AG10803 (cell line): Measurements from ENCODE around the gene CATSPERZ.
A peak's percentile ranks its signal among the peaks of the same experiment; 100 is the strongest.

Experiments
- DNase-seq: peaks from one replicate; pipeline ENCODE4 v3.0.0; 2010; ENCODE audit warnings: low read depth
- H3K4me3 ChIP-seq: 2 replicates; pipeline ENCODE4 v1.5.1; 2011; ENCODE audit warnings: mild to moderate bottlenecking, low read length, control low read depth
- TF ChIP-seq, protein P1 (sequence below): conservative IDR thresholded peaks from 2 replicates; pipeline ENCODE4 v1.5.1; 2011; ENCODE audit warnings: mild to moderate bottlenecking, low read length, control low read depth, inconsistent platforms

CATSPERZ gene

DNA sequence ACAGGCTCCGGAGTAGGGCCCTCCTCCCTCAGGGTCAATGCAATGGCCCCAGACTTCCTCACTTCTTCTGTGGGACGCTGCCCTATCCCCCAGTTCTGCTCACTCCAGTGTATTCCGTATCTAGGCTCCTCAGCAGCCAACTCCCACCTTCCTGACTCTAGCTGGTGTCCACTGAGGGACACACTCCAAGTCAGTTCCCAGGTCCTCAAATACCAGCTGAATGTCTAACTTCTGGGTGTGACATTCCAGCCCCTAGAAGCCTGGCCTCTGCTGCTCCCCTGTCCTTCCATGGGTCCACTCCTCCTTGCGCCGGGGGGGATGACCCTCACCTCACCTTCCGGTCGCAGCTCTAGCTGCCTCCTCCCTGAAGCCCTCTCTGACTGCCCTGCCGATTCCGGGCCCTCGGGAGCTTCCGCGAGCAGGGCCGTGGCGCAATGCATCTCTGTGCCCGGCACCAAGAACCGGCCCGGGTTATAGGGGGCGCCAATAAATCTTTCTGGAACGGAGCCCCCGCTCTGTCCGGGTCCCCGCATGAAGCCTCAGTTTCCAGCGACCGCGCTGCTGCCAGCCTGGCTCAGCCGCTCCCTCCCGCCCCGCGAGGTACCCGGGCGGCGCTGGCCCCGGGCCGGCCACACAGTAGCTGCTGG lies 31.1 kb upstream of the CATSPERZ start:
- peak overlapping the region; percentile 71 for H3K4me3 ChIP-seq
- TF ChIP-seq, protein P1, sequence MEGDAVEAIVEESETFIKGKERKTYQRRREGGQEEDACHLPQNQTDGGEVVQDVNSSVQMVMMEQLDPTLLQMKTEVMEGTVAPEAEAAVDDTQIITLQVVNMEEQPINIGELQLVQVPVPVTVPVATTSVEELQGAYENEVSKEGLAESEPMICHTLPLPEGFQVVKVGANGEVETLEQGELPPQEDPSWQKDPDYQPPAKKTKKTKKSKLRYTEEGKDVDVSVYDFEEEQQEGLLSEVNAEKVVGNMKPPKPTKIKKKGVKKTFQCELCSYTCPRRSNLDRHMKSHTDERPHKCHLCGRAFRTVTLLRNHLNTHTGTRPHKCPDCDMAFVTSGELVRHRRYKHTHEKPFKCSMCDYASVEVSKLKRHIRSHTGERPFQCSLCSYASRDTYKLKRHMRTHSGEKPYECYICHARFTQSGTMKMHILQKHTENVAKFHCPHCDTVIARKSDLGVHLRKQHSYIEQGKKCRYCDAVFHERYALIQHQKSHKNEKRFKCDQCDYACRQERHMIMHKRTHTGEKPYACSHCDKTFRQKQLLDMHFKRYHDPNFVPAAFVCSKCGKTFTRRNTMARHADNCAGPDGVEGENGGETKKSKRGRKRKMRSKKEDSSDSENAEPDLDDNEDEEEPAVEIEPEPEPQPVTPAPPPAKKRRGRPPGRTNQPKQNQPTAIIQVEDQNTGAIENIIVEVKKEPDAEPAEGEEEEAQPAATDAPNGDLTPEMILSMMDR = no peak
- DNase-seq = peak; percentile 51

DNA sequence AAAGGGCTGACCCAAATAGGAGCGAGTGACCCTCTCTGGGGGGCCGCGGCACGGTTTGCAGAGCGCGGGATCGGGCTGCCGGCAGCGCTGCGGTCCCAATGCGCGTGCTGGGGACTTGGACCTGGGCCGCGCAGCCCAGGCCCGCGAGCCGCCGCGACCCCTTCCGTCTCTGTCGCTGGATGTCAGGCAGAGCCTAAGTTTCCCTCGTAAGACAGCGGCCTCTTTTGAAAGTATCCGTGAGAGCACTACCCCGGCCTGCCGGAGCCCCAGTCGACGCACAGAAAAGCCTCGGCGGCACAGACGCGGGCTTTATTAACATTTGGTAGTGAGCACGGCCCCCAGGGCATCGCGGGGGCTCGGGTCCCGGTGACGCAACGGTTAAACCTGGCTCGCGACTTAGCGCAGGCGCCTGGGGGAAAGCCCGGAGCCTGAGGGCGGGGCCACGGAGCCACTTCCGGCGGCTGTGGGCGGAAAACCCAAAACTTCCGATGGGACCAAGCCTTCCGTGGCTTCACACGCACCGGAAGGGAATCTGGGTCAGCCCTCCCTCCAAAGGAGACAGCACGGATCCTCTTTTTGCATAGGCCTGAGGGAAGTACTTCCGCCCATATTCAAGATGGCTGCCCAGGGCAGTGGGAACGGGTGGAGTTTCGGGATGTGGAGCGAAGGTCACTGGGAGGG lies 30.5 kb upstream of the CATSPERZ start:
- peak; percentile 100 for DNase-seq
- TF ChIP-seq, protein P1 = no peak

DNA sequence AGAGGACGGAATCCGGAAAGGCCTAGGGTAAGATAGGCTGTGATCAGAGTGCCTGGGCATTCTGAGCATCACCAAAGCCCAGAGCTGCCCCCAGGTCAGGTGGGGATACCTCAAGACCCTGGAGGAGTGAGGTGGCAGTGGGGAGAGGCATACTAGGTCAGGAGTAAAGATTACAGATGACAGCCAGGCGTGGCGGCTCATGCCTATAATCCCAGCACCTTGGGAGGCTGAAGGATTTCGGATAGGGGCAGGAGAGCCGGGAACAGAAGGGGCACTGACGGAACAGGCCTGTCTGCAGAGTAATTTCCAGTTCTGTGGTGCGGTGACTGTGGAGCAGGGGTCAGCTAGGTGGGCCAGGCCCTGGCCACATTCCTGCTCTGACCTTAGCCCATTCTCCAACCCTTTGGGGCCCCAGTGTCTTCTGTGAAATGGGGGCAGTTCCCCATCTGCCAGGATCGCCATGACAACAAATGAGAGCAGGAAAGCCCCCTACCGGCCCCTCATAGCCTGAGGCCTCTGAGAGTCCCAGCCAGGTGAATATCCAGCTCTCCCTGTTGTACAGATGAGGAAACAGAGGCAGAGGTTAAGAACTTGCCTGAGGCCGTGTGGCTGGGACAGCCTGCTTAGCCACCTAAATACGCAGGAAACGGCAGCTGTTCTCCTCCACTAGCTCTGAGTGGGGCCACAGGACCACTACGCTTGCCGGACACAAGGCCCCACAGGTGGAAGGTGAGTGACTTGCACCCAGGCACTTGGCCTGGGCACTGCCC lies 24.9 kb upstream of the CATSPERZ start:
- H3K4me3 ChIP-seq = no peak overlapping the region
- TF ChIP-seq, protein P1 = no peak
- no peak for DNase-seq

More for the DNA sequence above, 30.5 kb upstream of the CATSPERZ start:
- peak overlapping the region; percentile 80 for H3K4me3 ChIP-seq

DNA sequence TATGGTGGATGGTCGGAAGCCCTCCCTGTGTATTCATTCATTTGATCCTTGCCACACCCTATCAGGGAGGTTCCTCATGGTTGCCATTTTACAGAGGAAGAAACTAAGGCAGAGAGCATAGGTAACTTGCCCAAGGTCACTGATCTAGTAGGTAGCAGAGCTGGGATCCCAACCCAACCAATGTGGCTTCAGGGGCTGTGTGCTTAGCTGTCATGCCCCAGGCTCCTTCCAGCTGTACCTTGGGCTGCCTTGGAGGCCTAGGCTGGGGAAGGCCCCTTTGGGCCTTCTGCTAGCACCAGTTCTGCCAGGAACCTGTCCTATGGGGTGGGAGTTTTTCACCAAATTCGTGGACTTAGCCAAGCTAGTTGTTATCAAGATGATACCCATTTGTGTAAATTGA lies 24.3 kb upstream of the CATSPERZ start:
- no peak for DNase-seq
- no peak overlapping the region for H3K4me3 ChIP-seq
- TF ChIP-seq, protein P1 = no peak

DNA sequence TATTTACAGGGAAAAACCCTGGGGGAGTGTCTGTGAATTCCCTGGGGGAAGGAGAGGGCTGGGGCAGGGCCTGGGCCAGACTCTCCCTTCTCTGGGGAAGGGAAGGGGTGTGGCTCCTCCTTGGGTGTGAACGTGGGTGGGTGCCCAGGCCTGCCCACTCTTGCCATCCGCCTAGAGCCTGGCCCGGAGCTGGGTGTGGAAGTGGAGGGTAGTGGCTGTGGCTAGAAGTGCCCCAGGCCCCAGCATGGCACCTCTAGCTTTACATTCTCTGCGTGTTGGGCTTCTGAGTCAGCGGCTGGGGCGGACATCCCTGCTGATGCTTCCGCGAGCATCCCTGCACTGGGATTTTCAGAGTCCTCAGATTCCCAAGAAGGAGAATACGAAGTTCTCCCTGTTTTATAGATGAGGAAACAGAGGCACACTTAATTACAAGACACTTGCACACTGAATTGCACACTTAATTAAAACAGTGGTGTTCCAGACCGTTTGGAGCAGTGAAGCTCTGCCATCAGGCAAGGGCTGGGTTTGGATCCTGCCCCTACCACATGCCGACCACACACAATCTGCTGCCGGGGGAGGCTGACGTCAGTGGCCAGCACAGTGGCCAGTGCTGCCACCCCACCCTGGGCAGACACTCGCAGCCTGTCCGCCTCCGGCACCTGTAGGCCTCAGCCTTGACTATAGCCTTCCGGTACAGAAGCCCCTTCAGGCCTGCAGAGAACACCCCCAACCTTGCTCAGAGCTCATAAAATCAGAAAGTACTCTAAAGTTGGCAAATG lies 23.3 kb upstream of the CATSPERZ start:
- no peak overlapping the region for H3K4me3 ChIP-seq
- DNase-seq = peak; percentile 80
- TF ChIP-seq, protein P1 = no peak

DNA sequence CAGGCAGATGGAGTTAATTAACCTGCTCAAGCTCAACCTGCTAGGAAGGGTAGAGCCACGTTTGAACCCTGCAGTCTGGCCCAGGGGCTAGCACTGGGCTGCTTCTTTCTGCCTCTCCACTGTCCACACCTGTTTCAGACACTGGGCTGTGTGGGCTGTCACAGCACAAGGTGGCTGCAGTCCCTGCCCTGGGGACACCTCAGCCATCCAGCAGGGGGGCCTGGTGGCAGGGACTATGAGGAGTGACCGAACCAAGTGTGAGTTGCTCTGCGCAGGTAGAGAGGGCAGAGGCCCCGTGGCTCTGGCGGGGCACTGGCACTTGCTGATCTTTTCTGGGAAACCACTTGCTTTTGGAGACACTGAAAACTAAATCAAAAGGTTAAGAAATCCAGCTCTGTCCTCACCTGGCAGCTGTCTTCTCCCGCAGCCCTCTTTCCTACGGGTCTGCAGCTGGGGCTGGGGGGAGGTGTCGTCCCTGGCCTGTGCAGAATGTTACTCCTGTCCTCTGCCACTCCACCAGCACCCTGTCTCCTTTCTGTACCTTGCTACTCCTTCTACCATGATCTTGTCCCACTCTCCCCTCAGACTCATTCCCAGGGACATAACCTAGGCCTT lies 21.5 kb upstream of the CATSPERZ start:
- TF ChIP-seq, protein P1 = no peak
- no peak overlapping the region for H3K4me3 ChIP-seq
- no peak for DNase-seq
